Stimulated activated CD4-positive, alpha-beta T cell treated with anti-CD3 and anti-CD28 coated beads, Interleukin-15, amount 100 ng/mL, for 48 hours (primary cell): ENCODE measurements around the gene NRG2.

ENCODE experiments used
- DNase-seq, 2 donors: peaks; one replicate each; pipeline ENCODE4 v3.0.0-alpha.2; 2020; ENCODE audit warnings: low read depth in 2 of 2

NRG2 gene

GRCh38 chr5:140011297-140011802, 31.7 kb downstream of the NRG2 start:
- no peak for DNase-seq

- no peak for DNase-seq
These were observed 32.3 kb downstream of the NRG2 start for GRCh38 chr5:140010798-140011197.

DNA sequence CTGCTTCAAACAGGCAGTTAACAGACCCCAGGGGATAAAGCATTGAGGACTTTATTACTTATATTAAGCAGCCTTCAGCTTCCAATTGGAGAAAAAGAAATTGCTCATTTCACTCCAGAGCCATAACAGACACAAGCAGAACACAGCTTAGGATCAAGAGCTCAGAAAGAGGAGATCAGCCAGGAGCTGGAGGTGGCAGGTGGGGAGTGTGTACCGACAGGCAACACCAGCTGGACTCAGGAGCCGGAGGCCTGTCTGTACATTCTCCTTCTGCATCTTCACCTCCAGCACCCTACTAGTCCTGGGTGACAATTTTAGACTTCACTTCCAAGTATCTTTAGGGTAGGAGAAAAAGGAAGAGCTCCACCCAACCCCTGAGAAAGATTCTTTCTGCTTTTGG, 35.8 kb downstream of the NRG2 start:
- DNase-seq, result no peak

- no peak for DNase-seq
These were observed 37.9 kb downstream of the NRG2 start for GRCh38 chr5:140005145-140005591.

DNA sequence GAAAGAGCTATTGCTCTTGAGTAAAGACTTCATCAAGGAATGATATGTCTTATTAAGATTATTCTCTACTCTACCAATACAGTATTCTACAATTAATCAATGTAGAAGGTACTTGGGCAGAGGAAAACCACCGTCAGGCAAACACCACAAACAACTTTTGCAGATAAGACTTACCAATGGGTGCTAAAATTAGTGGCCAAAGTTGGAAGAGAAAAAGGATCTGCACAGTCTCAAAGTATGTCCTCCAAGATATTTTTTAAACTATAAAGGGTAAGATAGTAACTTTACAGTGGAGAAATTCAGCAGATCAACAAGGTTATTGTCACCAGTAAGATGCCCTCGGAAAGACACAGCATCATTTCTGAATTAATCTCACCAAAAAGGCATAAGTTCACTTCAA, 38.9 kb downstream of the NRG2 start:
- DNase-seq, result no peak

GRCh38 chr5:140003519-140003918, 39.6 kb downstream of the NRG2 start:
- DNase-seq, result no peak

GRCh38 chr5:140000332-140000731, 42.8 kb downstream of the NRG2 start:
- no peak for DNase-seq

- no peak for DNase-seq
These were observed 44.3 kb downstream of the NRG2 start for GRCh38 chr5:139998837-139999236.

GRCh38 chr5:139997276-139997675, 45.8 kb downstream of the NRG2 start:
- DNase-seq, result no peak

DNA sequence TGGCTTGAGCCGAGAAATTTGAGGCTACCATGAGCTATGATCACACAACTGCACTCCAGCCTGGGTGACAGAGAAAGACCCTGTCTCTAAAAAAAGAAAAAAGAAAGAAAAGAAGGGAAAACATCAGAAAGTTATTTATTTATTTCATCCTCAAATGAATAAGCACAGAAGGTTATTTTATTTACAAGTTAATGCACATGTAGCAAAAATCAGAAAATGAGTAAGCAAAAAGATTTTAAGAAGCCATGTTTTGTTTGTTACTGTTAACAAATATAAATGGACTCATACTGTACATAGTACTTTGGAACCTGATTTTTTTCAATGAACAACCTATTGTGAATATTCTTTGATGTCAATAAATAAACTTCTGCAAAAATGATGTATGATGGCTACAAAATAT, 47.2 kb downstream of the NRG2 start:
- no peak for DNase-seq

GRCh38 chr5:139994234-139994633, 48.9 kb downstream of the NRG2 start:
- DNase-seq, result no peak

GRCh38 chr5:139985733-139986132, 57.4 kb downstream of the NRG2 start:
- DNase-seq, result no peak

DNA sequence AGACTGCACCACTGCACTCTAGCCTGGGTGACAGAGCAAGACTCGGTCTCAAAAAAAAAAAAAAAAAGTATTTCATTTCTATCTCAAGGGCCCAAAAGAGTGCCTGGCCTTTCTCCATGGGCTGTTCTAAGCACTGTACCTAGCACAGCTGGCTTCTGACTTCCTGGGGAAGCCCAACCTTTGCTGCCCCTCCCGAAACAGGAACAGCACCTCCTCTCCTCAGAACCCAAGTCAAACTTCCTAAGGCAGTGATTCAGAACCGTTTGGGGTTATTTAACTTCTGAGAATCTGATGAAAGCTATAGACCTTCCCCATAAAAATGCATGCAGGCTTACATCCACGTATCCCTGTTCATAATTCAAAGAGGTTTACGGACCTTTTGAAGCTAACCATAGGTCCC, 57.8 kb downstream of the NRG2 start:
- DNase-seq, result no peak

GRCh38 chr5:139984816-139985215, 58.3 kb downstream of the NRG2 start:
- no peak for DNase-seq

GRCh38 chr5:139982975-139983240, 60.2 kb downstream of the NRG2 start:
- DNase-seq, result no peak

DNA sequence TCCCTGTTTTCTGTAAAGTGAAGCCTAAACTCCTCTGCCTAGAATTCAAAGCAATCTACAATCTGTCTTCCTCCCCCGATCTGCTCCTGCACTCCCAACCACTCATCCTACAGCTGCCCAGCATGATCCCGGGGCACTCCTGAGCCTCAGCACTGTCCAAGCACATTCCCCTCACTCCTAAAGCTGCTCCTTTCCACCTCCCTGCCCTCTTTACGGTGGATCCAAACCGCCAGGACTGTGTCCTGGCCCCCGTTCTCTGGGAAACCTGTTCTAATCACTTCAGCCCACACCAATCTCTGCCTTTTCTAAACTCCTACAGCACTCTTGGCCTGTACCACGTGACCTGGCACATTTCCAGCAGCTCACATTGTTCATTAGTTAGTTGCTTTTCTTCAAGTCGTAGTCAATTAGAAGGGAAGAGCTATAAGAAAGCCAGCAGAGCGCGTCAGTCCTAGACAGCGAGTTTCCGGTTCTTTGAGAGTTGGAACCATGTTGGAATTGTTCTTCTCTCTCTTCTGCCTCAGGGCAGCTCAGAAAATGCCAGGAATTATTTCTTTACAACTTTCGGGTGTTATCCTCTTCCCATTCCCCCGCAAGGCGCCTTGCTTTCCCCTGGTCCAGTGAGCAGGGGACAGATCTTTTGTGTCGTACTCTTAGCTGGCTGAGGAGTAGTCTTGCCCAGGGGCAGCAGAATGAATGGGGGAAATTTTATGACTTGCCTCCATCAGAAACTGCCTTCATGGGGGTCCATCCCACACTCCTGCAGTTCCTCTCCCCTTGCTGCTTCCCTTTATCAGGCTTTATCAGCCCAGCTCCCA, 60.7 kb downstream of the NRG2 start:
- no peak for DNase-seq

DNA sequence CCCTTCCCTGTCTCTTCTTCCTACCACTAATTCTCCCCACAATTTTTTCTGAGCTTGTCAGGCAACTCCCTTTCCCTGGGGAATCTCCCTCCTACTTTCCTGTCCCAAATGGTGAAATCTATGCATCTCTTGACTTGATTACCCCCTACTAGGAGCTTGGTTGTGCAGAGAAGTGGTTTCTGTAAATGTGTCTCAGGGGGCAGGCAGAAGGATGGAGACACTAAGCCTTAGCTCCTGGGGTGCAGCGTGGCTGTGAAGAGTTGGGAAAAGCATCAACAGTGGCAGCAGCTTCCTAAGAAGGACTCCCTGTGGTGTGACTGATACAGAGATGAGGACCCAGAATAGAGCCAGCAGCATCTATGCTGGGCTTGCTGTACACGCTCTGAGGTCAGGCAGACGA, 62.3 kb downstream of the NRG2 start:
- no peak for DNase-seq

DNA sequence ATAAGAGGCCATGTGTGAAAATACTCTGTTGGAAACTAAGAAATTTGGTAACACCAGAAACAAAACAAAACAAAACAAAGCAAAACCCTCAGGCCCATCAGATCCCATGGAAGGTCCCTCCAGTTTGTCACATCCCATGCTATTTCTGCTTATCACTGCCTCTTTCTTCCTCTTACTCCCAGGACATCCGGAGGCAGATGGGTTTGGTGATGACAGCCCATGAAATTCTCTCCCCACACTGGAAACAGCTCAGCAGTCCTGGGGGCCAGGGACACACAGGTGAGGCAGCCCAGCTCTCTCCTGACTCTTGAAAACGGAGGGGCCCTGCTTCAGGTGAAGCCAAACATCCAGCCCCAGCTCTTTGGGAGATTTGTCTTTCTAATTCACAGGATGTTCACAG, 63.2 kb downstream of the NRG2 start:
- no peak for DNase-seq

- DNase-seq, result no peak
These were observed 63.6 kb downstream of the NRG2 start for GRCh38 chr5:139979518-139979917.

DNA sequence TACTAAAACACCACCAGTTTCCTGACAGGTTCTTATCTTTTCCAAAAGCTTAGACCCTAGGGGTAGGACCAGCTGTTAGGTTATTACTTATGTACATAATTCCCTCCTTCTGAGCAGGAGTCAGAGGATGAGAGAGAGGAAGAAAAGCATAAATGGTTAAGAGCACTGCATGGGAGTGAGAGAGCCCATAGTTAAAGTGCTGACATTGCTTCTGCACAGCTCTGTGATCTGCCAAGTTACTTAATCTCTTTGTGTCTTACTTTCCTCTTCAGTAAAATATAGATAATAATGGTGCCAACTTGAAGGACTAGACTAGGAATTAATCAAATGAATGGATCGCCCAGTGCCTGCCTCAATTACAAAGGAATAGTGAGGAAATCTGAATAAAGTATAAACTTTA, 66.4 kb downstream of the NRG2 start:
- no peak for DNase-seq

- DNase-seq, result no peak
These were observed 67.2 kb downstream of the NRG2 start for GRCh38 chr5:139975942-139976341.

DNA sequence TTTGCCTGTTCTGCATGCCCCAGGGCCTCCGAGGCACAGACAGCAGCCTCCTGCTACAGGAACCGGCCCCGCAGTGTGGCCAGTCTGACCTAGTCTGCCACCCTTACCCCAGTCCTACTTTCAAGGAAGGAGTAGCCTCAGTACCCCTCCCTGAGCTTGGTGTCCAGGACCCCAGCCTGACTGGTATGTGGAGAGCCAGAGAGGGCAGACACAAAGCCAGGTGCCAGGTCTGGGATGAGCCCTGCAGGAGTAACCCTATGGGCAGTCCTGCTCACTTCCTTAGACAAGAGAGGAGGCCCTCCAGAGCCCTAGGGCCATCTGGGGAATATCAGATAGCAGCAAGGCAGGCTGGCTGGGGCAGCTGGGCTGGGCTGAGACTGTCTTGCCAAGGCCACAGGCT, 67.8 kb downstream of the NRG2 start:
- no peak for DNase-seq

- DNase-seq, result no peak
These were observed 68.4 kb downstream of the NRG2 start for GRCh38 chr5:139974661-139975060.

DNA sequence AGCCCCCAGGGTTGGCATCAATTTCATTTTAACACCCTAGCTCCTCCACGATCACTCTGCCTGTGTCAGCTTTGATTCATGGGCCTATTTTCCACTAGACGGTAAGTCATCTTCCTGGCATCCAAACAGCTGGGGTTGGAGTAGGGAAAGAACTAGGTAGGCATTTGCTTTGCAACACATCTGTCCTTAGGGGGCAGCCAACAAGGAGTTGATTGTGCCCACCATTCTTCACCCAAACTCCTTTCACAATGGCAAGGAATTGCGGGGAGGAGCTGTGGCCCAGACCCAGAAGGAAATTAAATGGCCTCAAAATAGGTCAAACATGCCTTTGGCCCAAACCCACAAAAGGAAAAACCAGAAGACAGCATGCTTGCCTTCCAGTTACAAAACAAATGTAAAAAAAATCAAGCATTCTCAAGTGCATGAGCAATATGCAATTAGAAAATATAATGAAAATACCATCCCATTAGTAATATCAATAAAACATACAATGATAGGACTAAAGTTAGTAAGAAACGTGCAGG, 71.8 kb downstream of the NRG2 start:
- DNase-seq, result no peak
